Non-pigmented ciliary epithelial cell (primary cell): ENCODE results near the gene NOP58.
A peak's percentile ranks its signal among the peaks of the same experiment; 100 is the strongest.
"Not testable (repeated sequence)": the region's sequence is repeated elsewhere in the genome, so short reads cannot be mapped to it uniquely, and the experiment has no call there.

ENCODE experiments used
- DNase-seq: peaks from one replicate; pipeline ENCODE4 v3.0.0-alpha.2; 2010; ENCODE audit warnings: low read depth

The NOP58 gene

DNA sequence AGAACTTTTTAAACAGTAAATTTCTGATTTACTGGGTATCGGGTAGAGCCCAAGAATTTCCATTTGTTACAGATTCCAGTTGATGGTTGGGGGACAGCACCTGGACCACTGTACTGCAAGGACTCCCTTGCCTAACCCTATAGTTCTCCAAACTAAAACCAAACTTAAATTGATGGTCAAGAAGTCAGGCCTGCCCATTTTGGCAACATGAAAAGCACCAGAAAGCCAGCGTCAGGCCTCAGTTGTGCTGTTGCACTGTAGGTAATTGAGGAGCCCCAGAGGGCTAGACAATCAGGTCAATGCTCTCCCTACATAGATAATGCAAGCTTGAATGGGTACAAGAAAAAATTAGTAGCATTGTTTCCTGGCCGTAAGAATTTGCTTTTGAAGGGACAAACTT lies 40.5 kb downstream of the NOP58 start:
- no peak for DNase-seq

DNA sequence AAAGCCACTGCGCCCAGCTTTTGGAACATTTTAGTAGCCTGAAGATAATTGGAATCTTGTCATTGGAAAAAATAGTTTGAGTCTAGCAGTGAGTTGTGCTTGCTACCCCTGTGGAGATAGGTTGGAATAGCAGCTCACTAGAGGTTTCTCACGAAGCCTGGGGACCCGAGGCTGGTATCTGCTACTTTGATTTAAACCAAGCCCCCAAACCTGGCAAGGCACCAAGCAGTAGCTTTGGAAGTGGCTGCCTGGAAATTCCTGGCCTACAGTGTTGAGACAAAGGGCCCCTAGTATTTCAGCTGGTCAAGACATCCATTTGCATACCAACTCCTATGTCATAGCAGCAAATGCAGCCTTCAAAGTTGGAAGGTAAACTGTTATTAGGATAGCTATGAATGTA lies 42.1 kb downstream of the NOP58 start:
- no peak for DNase-seq

DNA sequence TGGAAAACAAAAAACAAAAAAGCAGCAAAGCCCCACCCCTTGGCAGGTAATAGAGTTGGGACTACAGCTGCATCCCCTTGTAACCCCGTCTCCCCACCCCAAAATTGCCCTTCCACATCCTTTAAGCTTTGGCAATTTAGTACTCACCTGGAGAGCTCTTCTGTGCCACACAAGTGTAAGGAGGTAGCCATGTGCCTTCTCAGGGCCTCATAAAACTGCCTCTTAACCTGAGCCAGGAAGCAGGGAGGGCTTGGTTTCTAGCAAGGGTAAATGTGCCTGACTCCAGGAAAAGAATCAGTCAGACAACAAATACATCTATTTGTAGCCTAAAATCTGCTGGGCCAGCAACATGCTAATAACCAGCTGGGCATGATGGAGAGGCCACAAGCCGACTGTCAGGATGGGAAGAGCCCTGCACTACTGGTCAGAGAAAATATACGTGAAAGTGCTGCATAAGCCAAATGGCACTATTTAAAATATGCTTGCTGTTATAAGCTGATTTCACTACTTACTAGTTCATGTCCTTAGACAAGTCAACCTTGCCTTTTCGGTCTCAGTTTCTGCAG lies 46.3 kb downstream of the NOP58 start:
- no peak for DNase-seq

DNA sequence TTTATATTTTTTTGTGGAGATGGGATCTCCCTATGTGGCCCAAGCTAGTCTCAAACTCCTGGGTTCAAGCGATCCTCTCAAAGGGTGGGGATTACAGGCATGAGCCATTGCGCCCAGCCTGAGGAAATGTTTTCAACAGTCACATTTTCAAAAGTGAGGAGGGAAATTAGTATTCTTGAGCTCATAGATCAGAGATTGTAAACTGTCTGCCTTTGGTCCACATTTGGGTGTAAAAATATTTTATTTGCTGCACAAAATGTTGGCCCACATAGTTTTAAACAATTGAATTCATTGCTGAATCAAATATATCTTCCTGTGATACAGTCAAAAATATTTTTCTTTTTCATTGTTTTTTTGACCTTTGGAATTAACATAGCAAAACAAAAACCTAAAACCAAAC lies 48.6 kb downstream of the NOP58 start:
- DNase-seq: no peak

DNA sequence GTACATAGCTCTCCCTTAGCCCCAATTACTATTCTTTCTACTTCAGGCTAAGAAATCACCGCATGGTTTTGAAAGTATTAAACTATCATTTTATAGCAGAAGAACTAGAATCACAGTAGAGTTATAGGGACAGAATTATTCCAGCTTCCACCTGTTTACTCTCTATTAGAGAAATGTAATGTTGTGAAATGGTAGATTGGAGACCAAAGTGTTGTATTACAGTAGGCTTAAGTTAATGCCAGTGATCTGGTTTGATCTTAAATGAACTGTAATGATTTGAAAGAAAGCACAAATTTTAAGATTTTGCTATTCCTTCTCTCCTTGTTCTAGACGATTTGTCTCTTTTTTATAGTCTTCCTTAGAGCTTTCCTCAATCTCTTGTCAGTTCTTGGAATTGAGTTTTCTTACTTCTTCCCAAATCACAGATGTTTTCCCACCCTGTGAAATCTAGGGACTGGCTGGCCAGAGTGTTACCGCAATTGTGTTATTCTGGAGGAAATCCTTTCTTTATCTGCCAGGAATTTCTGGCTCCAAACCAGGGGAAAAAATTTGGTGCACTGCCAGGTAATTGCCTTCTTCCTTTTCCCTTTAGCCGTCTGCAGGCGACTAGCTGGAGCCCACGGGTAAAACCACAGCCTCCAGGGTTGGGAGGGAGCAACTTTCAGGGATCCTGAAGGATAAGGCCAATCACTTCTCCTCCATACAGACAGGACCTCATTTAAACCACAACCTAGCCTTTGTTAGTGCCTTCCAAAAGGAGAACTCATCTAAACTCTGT lies 51.7 kb downstream of the NOP58 start:
- peak; percentile 49 for DNase-seq

DNA sequence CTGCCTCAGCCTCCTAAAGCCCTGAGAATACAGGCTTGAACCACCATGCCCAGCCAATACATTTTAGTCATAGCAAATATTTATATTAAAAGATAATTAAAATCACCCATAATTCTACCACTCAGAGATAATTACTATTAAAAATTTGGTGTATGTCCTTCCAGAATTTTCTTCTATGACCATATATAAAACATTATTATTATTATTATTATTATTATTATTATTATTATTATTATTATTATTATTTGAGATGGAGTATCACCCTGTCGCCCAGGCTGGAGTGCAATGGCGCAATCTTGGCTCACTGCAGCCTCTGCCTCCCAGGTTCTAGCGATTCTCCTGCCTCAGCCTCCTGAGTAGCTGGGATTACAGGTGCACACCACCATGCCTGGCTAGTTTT lies 54.8 kb downstream of the NOP58 start:
- DNase-seq: not testable (repeated sequence)

DNA sequence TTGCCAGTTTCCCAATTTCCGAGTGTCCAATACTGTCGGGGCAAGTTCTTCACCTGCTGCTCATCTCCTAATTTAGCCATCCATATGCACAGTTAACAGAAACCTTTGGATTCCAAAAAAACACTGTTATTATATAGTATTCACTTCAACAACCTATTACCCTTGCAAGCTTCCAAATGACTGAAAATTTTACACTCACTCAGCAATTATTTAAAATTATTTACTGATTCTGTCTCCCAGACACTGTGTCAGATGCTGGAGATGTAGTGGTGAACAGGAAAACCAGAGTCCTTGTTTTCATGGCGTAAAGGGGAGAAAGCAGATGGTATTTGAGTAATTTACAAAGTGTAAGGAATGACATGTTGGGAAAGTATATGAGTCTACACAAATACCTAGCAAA lies 56.9 kb downstream of the NOP58 start:
- DNase-seq: no peak

DNA sequence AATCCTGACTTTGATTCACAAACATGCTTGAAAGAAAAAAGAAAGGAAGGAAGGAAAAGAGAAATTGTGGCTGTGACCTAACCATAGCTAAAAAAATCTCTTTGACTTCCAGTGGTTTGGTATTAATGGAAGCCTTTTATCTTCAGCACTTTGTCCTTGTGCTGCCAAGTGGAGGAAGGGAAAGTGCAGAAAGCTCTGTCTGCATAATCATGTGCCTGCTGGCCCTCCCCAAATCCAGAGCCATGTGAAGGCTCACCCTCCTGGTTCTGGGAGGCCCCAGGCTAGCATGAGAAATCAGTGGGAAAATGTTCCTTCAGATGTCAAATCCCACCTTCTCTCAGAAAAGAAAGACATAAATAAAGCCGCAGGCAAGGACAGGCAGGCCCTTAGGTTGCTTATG lies 62.3 kb downstream of the NOP58 start:
- DNase-seq: no peak

DNA sequence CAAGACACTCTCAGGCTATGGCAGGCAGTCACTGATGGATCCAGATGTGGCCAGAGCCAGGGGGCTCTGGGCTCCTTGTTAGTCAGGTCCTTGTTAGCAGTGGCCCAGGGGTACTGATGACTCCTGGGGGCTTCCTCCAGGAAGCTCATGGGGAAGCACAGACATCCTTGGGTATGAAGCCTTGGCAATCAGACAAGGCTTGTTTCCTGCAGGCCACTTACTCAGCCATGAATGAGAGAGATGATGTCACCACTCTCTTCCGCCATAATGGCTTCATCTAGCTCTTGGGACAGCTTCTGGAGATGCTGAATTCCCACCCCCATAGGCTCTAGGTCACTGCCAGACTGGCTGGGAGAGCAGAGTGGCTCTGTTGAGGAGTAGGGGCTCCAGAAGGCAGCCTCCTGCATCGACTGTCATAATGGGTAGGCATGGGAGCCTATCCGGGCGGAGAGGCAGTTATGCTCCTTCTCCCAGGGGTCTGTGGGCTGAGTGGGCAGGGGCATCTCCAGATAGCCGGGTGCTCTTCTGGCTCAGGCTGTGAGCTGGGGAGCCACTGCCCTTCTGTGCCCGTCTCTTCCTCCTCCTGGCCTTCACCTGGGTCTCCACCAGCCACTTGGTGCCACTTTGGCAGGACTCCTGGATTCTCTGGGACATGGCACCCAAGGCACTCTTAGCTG lies 70.4 kb downstream of the NOP58 start:
- DNase-seq: no peak

DNA sequence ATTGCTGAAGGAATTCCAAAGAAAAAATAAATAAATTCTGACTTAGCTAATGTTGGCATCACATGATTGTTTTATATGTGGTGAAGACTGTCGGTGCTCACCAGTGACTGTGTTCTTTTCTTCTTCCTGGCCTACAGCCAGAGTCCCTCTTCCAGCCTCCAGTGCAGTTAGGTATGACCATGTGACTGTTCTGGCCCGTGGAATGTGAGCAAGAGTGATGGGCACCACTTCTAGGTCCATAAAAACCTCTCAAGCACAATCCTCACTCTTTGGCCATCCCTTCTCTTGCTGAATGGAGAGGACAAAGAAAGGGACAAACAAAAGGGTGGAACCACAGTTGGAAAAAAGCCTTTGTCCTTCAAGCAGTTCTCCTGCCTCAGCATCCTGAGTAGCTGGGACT lies 71.6 kb downstream of the NOP58 start:
- DNase-seq: no peak

DNA sequence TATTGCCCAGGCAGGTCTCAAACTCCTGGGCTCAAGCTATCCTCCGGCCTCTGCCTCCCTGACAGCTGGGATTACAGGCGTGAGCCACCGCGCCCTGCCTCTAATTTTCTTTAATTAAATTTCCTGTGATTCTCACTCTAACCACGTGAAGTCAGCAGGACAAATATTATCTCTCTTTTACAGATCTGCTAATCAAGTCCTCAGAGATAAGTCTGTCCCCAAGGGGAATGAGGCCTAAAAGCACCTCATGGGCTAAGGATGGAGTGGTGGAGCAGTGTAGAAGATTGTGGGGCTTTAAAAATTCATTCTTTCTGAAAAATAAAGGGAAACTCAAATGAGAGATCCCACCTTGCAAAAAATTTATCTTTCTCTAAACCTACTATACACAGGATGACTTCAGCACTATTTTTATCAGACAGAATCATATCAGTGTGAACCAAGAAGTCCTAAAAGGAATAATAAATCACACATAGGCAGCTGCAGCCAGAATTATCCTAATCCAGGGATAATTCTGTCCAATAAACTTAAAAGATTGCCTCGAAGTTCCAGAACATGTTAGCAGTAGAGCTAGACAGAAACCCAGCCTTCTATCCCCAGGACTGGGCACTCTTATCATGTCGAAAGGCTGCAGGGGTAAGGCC lies 72.3 kb downstream of the NOP58 start:
- no peak for DNase-seq

DNA sequence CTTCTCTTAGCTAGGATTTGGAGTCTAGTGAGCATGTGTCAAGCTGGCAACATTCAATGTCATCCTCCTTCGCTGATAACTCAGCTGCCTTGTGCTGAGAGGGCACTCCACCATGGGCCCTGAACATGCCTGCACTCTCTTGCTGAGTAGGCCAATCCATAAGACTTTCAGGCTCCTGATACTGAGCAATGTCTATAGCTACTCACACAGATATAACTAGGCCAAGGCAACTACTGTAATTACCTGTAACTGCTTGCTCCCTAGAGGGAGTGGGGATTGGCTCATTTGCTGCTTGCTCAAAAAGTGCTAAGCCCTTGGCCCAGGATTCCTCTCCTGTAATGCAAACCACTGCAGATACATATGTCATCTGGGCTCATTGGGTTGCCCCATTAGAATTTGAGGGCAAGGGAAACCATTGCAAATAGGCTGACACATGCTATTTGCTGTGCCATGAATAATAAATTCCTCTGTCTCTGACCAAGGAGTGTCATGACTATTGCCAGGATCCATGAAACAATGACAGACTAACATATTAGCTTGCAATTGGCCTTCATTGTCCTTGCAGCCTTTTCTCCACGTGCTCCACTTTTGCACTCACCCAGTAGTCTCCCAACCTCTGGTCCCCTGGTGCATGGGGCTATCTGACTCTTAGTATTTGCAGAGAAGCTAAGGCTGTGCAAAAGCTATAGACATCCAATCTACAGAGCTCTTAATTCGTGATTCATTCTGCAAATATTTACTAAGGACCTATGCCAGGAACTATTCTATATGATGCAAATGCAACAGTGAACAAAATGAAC lies 73.7 kb downstream of the NOP58 start:
- no peak for DNase-seq

DNA sequence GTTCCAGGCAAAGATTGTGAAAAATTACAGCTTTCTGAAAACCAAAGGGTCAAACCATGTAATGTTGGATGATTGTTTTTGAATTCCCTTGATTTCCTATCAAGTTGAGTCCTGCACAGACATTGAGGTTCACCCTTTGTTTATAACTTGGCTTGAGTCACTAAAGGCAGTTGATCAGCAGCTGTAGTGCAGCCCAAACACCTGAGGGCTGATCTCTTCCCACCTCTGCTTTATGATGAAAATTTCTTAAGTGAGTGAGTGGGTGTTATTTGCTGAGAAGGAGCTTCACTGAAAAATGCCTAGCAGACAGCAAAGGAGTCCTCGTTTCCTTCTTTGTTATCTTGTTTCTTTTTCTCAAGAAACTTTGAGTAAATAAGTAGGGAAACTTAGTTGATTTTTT lies 78.6 kb downstream of the NOP58 start:
- DNase-seq: no peak

DNA sequence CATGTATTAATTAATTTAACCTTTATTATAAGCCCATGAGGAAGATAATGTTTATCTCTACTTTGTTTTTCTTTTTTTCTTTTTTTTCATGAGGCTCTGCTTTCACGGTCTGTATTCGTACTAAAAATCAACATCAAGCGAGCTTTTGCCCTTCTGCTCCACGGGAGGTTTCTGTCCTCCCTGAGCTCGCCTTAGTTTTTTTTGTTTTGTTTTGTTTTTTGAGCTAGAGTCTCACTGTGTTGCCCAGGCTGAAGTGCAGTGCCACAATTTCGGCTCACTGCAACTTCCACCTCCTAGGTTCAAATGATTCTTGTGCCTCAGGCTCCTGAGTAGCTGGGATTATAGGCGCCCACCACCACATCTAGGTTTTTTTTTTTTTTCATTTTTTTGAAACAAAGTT lies 80.6 kb downstream of the NOP58 start:
- no peak for DNase-seq
